ENCODE measurements around the gene UGT1A8.

The UGT1A8 gene

DNA sequence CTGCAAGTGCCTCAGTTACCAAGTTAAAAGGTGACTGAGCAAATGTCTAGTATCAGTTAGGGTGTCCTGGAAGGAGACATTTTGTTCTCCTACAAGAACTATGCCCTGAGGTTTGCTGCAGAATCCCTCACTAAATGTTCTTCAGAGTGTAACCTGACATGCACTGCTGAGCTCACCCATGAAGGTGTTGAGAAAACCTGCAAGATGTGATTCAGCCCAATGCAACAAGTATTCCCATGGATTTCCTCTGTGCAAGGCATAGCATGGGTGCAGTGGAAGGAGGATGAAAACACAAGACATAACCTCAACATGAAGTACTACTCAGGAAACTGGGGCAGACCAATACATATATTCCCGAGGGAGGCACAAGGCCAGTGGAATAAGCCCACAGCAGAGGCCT is 15.4 kb upstream of the UGT1A8 start:
- no peak for TF ChIP-seq EZH2phosphoT487 (conservative IDR thresholded peaks at IDR 0.05; ENCODE audit: low read length)
- TF ChIP-seq, protein P1, sequence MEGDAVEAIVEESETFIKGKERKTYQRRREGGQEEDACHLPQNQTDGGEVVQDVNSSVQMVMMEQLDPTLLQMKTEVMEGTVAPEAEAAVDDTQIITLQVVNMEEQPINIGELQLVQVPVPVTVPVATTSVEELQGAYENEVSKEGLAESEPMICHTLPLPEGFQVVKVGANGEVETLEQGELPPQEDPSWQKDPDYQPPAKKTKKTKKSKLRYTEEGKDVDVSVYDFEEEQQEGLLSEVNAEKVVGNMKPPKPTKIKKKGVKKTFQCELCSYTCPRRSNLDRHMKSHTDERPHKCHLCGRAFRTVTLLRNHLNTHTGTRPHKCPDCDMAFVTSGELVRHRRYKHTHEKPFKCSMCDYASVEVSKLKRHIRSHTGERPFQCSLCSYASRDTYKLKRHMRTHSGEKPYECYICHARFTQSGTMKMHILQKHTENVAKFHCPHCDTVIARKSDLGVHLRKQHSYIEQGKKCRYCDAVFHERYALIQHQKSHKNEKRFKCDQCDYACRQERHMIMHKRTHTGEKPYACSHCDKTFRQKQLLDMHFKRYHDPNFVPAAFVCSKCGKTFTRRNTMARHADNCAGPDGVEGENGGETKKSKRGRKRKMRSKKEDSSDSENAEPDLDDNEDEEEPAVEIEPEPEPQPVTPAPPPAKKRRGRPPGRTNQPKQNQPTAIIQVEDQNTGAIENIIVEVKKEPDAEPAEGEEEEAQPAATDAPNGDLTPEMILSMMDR (IDR thresholded peaks at IDR 0.05; ENCODE audit: insufficient read depth, low read length, poor library complexity, severe bottlenecking), result no peak
- Histone ChIP-seq H3K27me3 (ENCODE audit: low read length) (no peaks in the 10 kb centered on the region), H3K9ac (ENCODE audit: low read length) (no peak overlapping the region), H3K36me3 (ENCODE audit: low read length) (no peaks in the 10 kb centered on the region), H3K4me3 (ENCODE audit: insufficient read depth, low read length, poor library complexity, severe bottlenecking) (no peak overlapping the region), H4K20me1 (ENCODE audit: low read depth, low read length) (no peaks in the 10 kb centered on the region), H3K9me3 (ENCODE audit: insufficient read depth, low read length) (no peaks in the 10 kb centered on the region), H3K4me2 (ENCODE audit: low read depth, low read length, poor library complexity, severe bottlenecking) (no peak overlapping the region), H3K9me2 (replicated peaks; ENCODE audit: insufficient read depth, low read length) (no peaks in the 10 kb centered on the region), H3K27ac (ENCODE audit: low read depth, low read length) (no peak overlapping the region), H3F3A (ENCODE audit: insufficient read depth) (no peaks in the 10 kb centered on the region), H2AFZ (ENCODE audit: low read depth, low read length, severe bottlenecking) (no peak overlapping the region), H3K79me2 (ENCODE audit: insufficient read depth, low read length) (no peaks in the 10 kb centered on the region)

GRCh38 chr2:233603520-233603919 is 13.9 kb upstream of the UGT1A8 start:
- no peaks in the 10 kb centered on the region for H3F3A ChIP-seq (ENCODE audit: insufficient read depth)
- no peak overlapping the region for H3K9ac ChIP-seq (ENCODE audit: low read length)
- H3K36me3 ChIP-seq (ENCODE audit: low read length), result no peaks in the 10 kb centered on the region
- no peak overlapping the region for H3K4me2 ChIP-seq (ENCODE audit: low read depth, low read length, poor library complexity, severe bottlenecking)
- H3K4me3 ChIP-seq (ENCODE audit: insufficient read depth, low read length, poor library complexity, severe bottlenecking), result no peak overlapping the region
- H3K27me3 ChIP-seq (ENCODE audit: low read length), result no peaks in the 10 kb centered on the region
- H4K20me1 ChIP-seq (ENCODE audit: low read depth, low read length), result no peaks in the 10 kb centered on the region
- no peaks in the 10 kb centered on the region for H3K9me2 ChIP-seq (replicated peaks; ENCODE audit: insufficient read depth, low read length)
- H2AFZ ChIP-seq (ENCODE audit: low read depth, low read length, severe bottlenecking), result no peak overlapping the region
- no peaks in the 10 kb centered on the region for H3K9me3 ChIP-seq (ENCODE audit: insufficient read depth, low read length)
- TF ChIP-seq, protein P1 (IDR thresholded peaks at IDR 0.05; ENCODE audit: insufficient read depth, low read length, poor library complexity, severe bottlenecking), result no peak
- no peak for TF ChIP-seq EZH2phosphoT487 (conservative IDR thresholded peaks at IDR 0.05; ENCODE audit: low read length)
- no peak overlapping the region for H3K27ac ChIP-seq (ENCODE audit: low read depth, low read length)
- H3K79me2 ChIP-seq (ENCODE audit: insufficient read depth, low read length), result no peaks in the 10 kb centered on the region

DNA sequence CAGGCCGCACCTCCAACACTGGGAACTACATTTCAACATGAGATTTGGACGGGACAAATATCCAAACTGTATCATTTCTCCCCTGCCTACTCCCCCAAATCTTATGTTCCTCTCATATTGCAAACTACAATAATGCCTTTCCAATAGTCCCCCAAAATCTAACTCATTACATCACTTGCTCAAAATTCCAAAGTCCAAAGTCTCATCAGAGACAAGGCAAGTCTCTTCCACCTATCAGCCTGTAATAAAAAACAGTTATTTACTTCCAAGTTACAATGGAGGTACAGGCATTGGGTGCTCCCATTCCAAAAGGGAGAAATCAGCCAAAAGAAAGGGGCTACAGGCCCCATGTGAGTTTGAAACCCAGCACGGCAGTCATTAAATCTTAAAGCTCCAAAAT is 12.6 kb upstream of the UGT1A8 start:
- Histone ChIP-seq H3K9ac (ENCODE audit: low read length) (no peak overlapping the region), H3K4me3 (ENCODE audit: insufficient read depth, low read length, poor library complexity, severe bottlenecking) (no peak overlapping the region), H3K4me2 (ENCODE audit: low read depth, low read length, poor library complexity, severe bottlenecking) (no peak overlapping the region), H4K20me1 (ENCODE audit: low read depth, low read length) (no peaks in the 10 kb centered on the region), H3K79me2 (ENCODE audit: insufficient read depth, low read length) (no peaks in the 10 kb centered on the region), H3K9me2 (replicated peaks; ENCODE audit: insufficient read depth, low read length) (no peaks in the 10 kb centered on the region), H3K36me3 (ENCODE audit: low read length) (no peaks in the 10 kb centered on the region), H3K27ac (ENCODE audit: low read depth, low read length) (no peak overlapping the region), H3F3A (ENCODE audit: insufficient read depth) (no peaks in the 10 kb centered on the region), H3K9me3 (ENCODE audit: insufficient read depth, low read length) (no peaks in the 10 kb centered on the region), H2AFZ (ENCODE audit: low read depth, low read length, severe bottlenecking) (no peak overlapping the region), H3K27me3 (ENCODE audit: low read length) (no peaks in the 10 kb centered on the region)
- no peak for TF ChIP-seq EZH2phosphoT487 (conservative IDR thresholded peaks at IDR 0.05; ENCODE audit: low read length)
- TF ChIP-seq, protein P1 (IDR thresholded peaks at IDR 0.05; ENCODE audit: insufficient read depth, low read length, poor library complexity, severe bottlenecking), result no peak

All from SU-DHL-6 (cell line).